ENCODE data around the gene TIGAR. TPM values are rescaled to one million over a fixed set of nuclear protein-coding genes. Genes with fewer than 3 reads are reported as not detected.

Gene TIGAR
- total and polyA plus RNA-seq, 7 experiments from 2014 or later, result 4.4 to 15.8 (median 8.2) TPM

GRCh38 chr12:4307593-4308333 is 13.2 kb upstream of the TIGAR start:
- H3K36me3 ChIP-seq (ENCODE audit: control insufficient read depth in 2 of 3, insufficient read depth in 3 of 3, low read length in 3 of 3), result peaks cover 10 to 70% (median 25%) of the 10 kb centered on the region in 3 experiments
- peak; percentile 47 for ATAC-seq
- ChIA-PET CTCF (no interaction called here), POLR2A (interaction anchor here (1.2 kb wide), 1 partner anchor 13 kb away, joined by 3 read pairs; no protein-coding TSS in a partner anchor)
- no peaks in the 10 kb centered on the region for H3K9me3 ChIP-seq (ENCODE audit: control insufficient read depth in 2 of 3, low read length in 3 of 3)
- Mint-ChIP-seq H3K27ac (peak overlapping the region in 3 of 9 donors; percentile 37 to 72 (median 65)), H3K4me1 (peaks cover 0 to 15% (median 0%) of the 10 kb centered on the region in 7 donors), H3K36me3 (peaks cover 0 to 58% (median 11%) of the 10 kb centered on the region in 5 donors), H3K9me3 (no peaks in the 10 kb centered on the region), H3K27me3 (no peaks in the 10 kb centered on the region), H3K4me3 (no peak overlapping the region)
- intact Hi-C loops (cut with micrococcal nuclease), result loop anchor here in 1 of 2 donors (5.0 kb wide), 1 partner anchor 220 kb away; no protein-coding TSS in a partner anchor
- no peaks in the 10 kb centered on the region for H3K4me1 ChIP-seq (ENCODE audit: control insufficient read depth in 2 of 2, insufficient read depth in 2 of 2, low read length in 2 of 2)
- H3K27ac ChIP-seq (ENCODE audit: low read depth, low read length), result no peak overlapping the region
- no peak overlapping the region for H3K4me3 ChIP-seq (ENCODE audit: low read length)
- DNase-seq, result peak in 1 of 9 donors; percentile 7
- H3K27me3 ChIP-seq (ENCODE audit: control insufficient read depth in 2 of 2, insufficient read depth in 2 of 2, low read length in 2 of 2), result no peaks in the 10 kb centered on the region

GRCh38 chr12:4308334-4308950 is 12.6 kb upstream of the TIGAR start:
- ATAC-seq (no peak), DNase-seq (no peak)
- Histone ChIP-seq H3K4me3 (ENCODE audit: low read length) (no peak overlapping the region), H3K36me3 (ENCODE audit: control insufficient read depth in 2 of 3, insufficient read depth in 3 of 3, low read length in 3 of 3) (peaks cover 4 to 63% (median 18%) of the 10 kb centered on the region in 3 experiments), H3K4me1 (ENCODE audit: control insufficient read depth in 2 of 2, insufficient read depth in 2 of 2, low read length in 2 of 2) (no peaks in the 10 kb centered on the region), H3K9me3 (ENCODE audit: control insufficient read depth in 2 of 3, low read length in 3 of 3) (no peaks in the 10 kb centered on the region), H3K27me3 (ENCODE audit: control insufficient read depth in 2 of 2, insufficient read depth in 2 of 2, low read length in 2 of 2) (no peaks in the 10 kb centered on the region), H3K27ac (ENCODE audit: low read depth, low read length) (no peak overlapping the region)
- H3K27ac Mint-ChIP-seq, result peak overlapping the region in 4 of 9 donors; percentile 37 to 67 (median 53)
- CTCF ChIA-PET, result no interaction called here
- intact Hi-C loops (cut with micrococcal nuclease), result loop anchor here in 1 of 2 donors (5.0 kb wide), 1 partner anchor 219 kb away; no protein-coding TSS in a partner anchor
- H3K36me3 Mint-ChIP-seq, result peaks cover 0 to 57% (median 5%) of the 10 kb centered on the region in 5 donors
- H3K9me3 Mint-ChIP-seq, result no peaks in the 10 kb centered on the region
- no peak overlapping the region for H3K4me3 Mint-ChIP-seq
- no peaks in the 10 kb centered on the region for H3K27me3 Mint-ChIP-seq
- POLR2A ChIA-PET, result interaction anchor here (1.2 kb wide), 1 partner anchor 14 kb away, joined by 3 read pairs; no protein-coding TSS in a partner anchor
- H3K4me1 Mint-ChIP-seq, result peaks cover 0 to 12% (median 0%) of the 10 kb centered on the region in 7 donors

DNA sequence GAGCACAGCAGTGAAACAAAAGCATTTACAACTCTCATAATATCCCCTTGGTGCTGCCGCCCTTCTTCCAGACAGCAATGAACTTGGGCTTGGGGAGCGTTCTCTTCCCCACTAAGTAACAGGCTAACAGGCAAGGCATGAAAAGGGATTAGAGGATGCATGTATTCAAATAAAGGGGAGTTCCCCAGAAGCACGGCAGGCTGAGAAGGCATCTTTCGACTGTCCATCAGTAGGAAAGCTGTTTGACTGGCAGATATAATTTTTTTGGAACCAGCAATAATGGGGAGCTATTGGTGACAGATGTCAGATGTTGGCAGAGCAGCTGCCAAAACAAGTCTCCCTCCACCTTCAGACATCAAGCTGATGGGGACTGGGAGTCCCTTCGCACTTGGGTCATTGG is 9.2 kb upstream of the TIGAR start:
- H3K4me1 ChIP-seq (ENCODE audit: control insufficient read depth in 2 of 2, insufficient read depth in 2 of 2, low read length in 2 of 2), result no peaks in the 10 kb centered on the region
- ChIA-PET POLR2A (interaction anchor here (1.1 kb wide), 1 partner anchor 10 kb away, joined by 5 read pairs; the partner anchor contains the start of gene TIGAR), CTCF (no interaction called here)
- Mint-ChIP-seq H3K4me3 (no peak overlapping the region), H3K36me3 (peaks cover 0 to 45% (median 3%) of the 10 kb centered on the region in 5 donors), H3K27ac (peak overlapping the region in 2 of 9 donors; percentile 28 to 41), H3K4me1 (peaks cover 0 to 8% (median 0%) of the 10 kb centered on the region in 7 donors), H3K27me3 (no peaks in the 10 kb centered on the region), H3K9me3 (no peaks in the 10 kb centered on the region)
- no peak overlapping the region for H3K27ac ChIP-seq (ENCODE audit: low read depth, low read length)
- DNase-seq, result no peak
- H3K27me3 ChIP-seq (ENCODE audit: control insufficient read depth in 2 of 2, insufficient read depth in 2 of 2, low read length in 2 of 2), result no peaks in the 10 kb centered on the region
- ATAC-seq, result no peak
- peaks cover 0 to 33% (median 0%) of the 10 kb centered on the region in 3 experiments for H3K36me3 ChIP-seq (ENCODE audit: control insufficient read depth in 2 of 3, insufficient read depth in 3 of 3, low read length in 3 of 3)
- no peak overlapping the region for H3K4me3 ChIP-seq (ENCODE audit: low read length)
- no peaks in the 10 kb centered on the region for H3K9me3 ChIP-seq (ENCODE audit: control insufficient read depth in 2 of 3, low read length in 3 of 3)
- intact Hi-C loops (cut with micrococcal nuclease), result no loop called here

DNA sequence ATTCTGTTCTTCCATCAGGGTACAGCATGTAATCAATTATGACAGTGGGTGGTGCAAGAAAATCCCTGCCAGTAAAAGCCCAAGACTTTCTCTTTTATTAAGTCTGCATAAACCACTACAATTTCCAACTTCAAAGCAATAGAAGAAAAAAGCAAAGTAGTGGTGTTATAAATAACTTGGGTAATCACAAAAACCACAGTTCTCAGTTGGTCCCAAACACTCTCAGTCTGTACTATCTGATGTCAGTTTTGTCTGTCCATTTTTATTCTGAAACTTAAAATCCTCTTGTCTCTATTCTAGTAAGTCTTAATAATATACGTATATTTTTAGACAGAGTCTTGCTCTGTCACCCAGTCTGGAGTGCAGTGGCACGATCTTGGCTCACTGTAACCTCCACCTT is 8.8 kb upstream of the TIGAR start:
- no peaks in the 10 kb centered on the region for H3K27me3 Mint-ChIP-seq
- ChIA-PET POLR2A (no interaction called here), CTCF (interaction anchor here (0.6 kb wide), 1 partner anchor 348 kb away, joined by 3 read pairs; no protein-coding TSS in a partner anchor)
- peaks cover 0 to 8% (median 0%) of the 10 kb centered on the region in 7 donors for H3K4me1 Mint-ChIP-seq
- Histone ChIP-seq H3K27ac (ENCODE audit: low read depth, low read length) (no peak overlapping the region), H3K4me3 (ENCODE audit: low read length) (no peak overlapping the region), H3K27me3 (ENCODE audit: control insufficient read depth in 2 of 2, insufficient read depth in 2 of 2, low read length in 2 of 2) (no peaks in the 10 kb centered on the region), H3K36me3 (ENCODE audit: control insufficient read depth in 2 of 3, insufficient read depth in 3 of 3, low read length in 3 of 3) (peaks cover 0 to 28% (median 0%) of the 10 kb centered on the region in 3 experiments), H3K4me1 (ENCODE audit: control insufficient read depth in 2 of 2, insufficient read depth in 2 of 2, low read length in 2 of 2) (no peaks in the 10 kb centered on the region), H3K9me3 (ENCODE audit: control insufficient read depth in 2 of 3, low read length in 3 of 3) (no peaks in the 10 kb centered on the region)
- H3K9me3 Mint-ChIP-seq, result no peaks in the 10 kb centered on the region
- no peak for ATAC-seq
- no peak overlapping the region for H3K27ac Mint-ChIP-seq
- DNase-seq, result no peak
- intact Hi-C loops (cut with micrococcal nuclease), result no loop called here
- no peak overlapping the region for H3K4me3 Mint-ChIP-seq
- peaks cover 0 to 40% (median 3%) of the 10 kb centered on the region in 5 donors for H3K36me3 Mint-ChIP-seq

GRCh38 chr12:4320497-4320852 is 538 bp upstream of the TIGAR start:
- no peaks in the 10 kb centered on the region for H3K27me3 ChIP-seq (ENCODE audit: control insufficient read depth in 2 of 2, insufficient read depth in 2 of 2, low read length in 2 of 2)
- H3K4me3 ChIP-seq (ENCODE audit: low read length), result peak overlapping the region; percentile 85
- Mint-ChIP-seq H3K27ac (peak overlapping the region; percentile 74 to 96 (median 92)), H3K4me1 (peaks cover 21 to 47% (median 43%) of the 10 kb centered on the region in 7 donors), H3K4me3 (peak overlapping the region; percentile 83 to 97 (median 95)), H3K27me3 (no peaks in the 10 kb centered on the region), H3K9me3 (no peaks in the 10 kb centered on the region), H3K36me3 (peaks cover 0 to 7% (median 0%) of the 10 kb centered on the region in 5 donors)
- intact Hi-C loops (cut with micrococcal nuclease), result loop anchor here (1.0 to 10.0 kb wide), 6 partner anchors 16 to 1506 kb away; partner anchors contain the start of genes CRACR2A (in 1 of the 2), ITFG2 (in 1 of the 2), PARP11 (in 1 of the 2) and RAD51AP1 (in 1 of the 2)
- ATAC-seq (peak; percentile 30), DNase-seq (no peak)
- CTCF ChIA-PET, result interaction anchor here (0.7 to 1.0 kb wide), 2 partner anchors 11 to 29 kb away, joined by 3 read pairs; no protein-coding TSS in a partner anchor
- H3K4me1 ChIP-seq (ENCODE audit: control insufficient read depth in 2 of 2, insufficient read depth in 2 of 2, low read length in 2 of 2), result peaks cover 14 to 15% of the 10 kb centered on the region in 2 donors
- peak overlapping the region; percentile 84 for H3K27ac ChIP-seq (ENCODE audit: low read depth, low read length)
- no peaks in the 10 kb centered on the region for H3K9me3 ChIP-seq (ENCODE audit: control insufficient read depth in 2 of 3, low read length in 3 of 3)
- H3K36me3 ChIP-seq (ENCODE audit: control insufficient read depth in 2 of 3, insufficient read depth in 3 of 3, low read length in 3 of 3), result peaks cover 0 to 3% (median 0%) of the 10 kb centered on the region in 3 experiments
- POLR2A ChIA-PET, result interaction anchor here (1.3 to 1.5 kb wide), 4 partner anchors 9 to 369 kb away, joined by 3 to 4 read pairs (median 3); no protein-coding TSS in a partner anchor

DNA sequence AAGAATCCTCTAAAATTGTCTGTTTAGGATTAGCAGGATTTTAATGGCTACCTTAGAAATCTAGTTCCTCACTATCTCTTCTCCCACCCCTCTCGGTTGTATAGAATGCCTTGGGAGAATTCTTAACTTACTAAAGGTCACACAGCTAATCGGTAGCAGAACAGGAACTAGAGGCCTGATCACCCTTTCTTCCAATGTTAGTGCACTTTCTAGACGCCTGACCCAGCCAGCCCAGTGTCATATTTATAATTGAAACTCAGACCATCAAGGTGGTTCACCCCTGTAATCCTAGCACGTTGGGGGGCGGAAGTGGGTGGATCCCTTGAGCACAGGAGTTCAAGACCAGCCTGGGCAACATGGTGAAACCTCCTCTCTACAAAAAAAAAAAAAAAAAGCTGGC is 1.7 kb downstream of the TIGAR start:
- Histone ChIP-seq H3K27me3 (ENCODE audit: control insufficient read depth in 2 of 2, insufficient read depth in 2 of 2, low read length in 2 of 2) (no peaks in the 10 kb centered on the region), H3K27ac (ENCODE audit: low read depth, low read length) (no peak overlapping the region), H3K4me3 (ENCODE audit: low read length) (no peak overlapping the region), H3K9me3 (ENCODE audit: control insufficient read depth in 2 of 3, low read length in 3 of 3) (no peaks in the 10 kb centered on the region), H3K36me3 (ENCODE audit: control insufficient read depth in 2 of 3, insufficient read depth in 3 of 3, low read length in 3 of 3) (peaks cover 0 to 3% (median 0%) of the 10 kb centered on the region in 3 experiments), H3K4me1 (ENCODE audit: control insufficient read depth in 2 of 2, insufficient read depth in 2 of 2, low read length in 2 of 2) (peaks cover 14 to 15% of the 10 kb centered on the region in 2 donors)
- Mint-ChIP-seq H3K9me3 (no peaks in the 10 kb centered on the region), H3K36me3 (peaks cover 0 to 7% (median 0%) of the 10 kb centered on the region in 5 donors), H3K4me3 (peak overlapping the region; percentile 5 to 97 (median 61)), H3K4me1 (peaks cover 22 to 66% (median 50%) of the 10 kb centered on the region in 7 donors), H3K27me3 (no peaks in the 10 kb centered on the region), H3K27ac (peak overlapping the region in 8 of 9 donors; percentile 22 to 88 (median 62))
- DNase-seq (no peak), ATAC-seq (no peak)
- intact Hi-C loops (cut with micrococcal nuclease), result loop anchor here in 1 of 2 donors (5.0 to 10.0 kb wide), 2 partner anchors 1245 to 1508 kb away; partner anchors contain the start of genes ITFG2 and TSPAN9
- CTCF ChIA-PET, result interaction anchor here (1.0 to 1.5 kb wide), 5 partner anchors 325 to 607 kb away, joined by 3 to 4 read pairs (median 4); no protein-coding TSS in a partner anchor
- POLR2A ChIA-PET, result interaction anchor here (0.6 to 0.9 kb wide), 2 partner anchors 8 to 208 kb away, joined by 4 to 6 read pairs; no protein-coding TSS in a partner anchor

All from naive thymus-derived CD4-positive, alpha-beta T cell (primary cell).